SJCRH30 (cell line): ENCODE data around the gene ADAM33. TPM values are rescaled to one million over a fixed set of nuclear protein-coding genes. Genes with fewer than 3 reads are reported as not detected.

ENCODE experiments used
- DNase-seq, 2 experiments: peaks; one replicate each; pipeline ENCODE4 v3.0.0-alpha.2; 2015 to 2020
- H3K27ac ChIP-seq: fragments of 250-450 bp; sonication (Bioruptor Pico); 2 replicates; pipeline ENCODE4 v1.5.1; 2020; ENCODE audit warnings: mild to moderate bottlenecking, moderate library complexity
- H3K27me3 ChIP-seq: fragments of 250-450 bp; sonication (Bioruptor Pico); 2 replicates; pipeline ENCODE4 v1.5.1; 2020; ENCODE audit warnings: mild to moderate bottlenecking, moderate library complexity
- H3K36me3 ChIP-seq: fragments of 250-450 bp; sonication (Bioruptor Pico); 2 replicates; pipeline ENCODE4 v1.5.1; 2020; ENCODE audit warnings: mild to moderate bottlenecking, moderate library complexity
- H3K4me1 ChIP-seq: fragments of 250-450 bp; sonication (Bioruptor Pico); 2 replicates; pipeline ENCODE4 v1.5.1; 2020; ENCODE audit warnings: mild to moderate bottlenecking, moderate library complexity
- H3K4me3 ChIP-seq: fragments of 250-450 bp; sonication (Bioruptor Pico); 2 replicates; pipeline ENCODE4 v1.5.1; 2020; ENCODE audit warnings: mild to moderate bottlenecking, moderate library complexity
- H3K9me3 ChIP-seq: fragments of 250-450 bp; sonication (Bioruptor Pico); replicated peaks from 2 replicates; pipeline ENCODE4 v1.5.1; 2020; ENCODE audit warnings: mild to moderate bottlenecking, moderate library complexity
- total RNA-seq: library from RNA; depleted of rRNA; stranded (reverse); fragments of >200 nt; shearing (Covaris generic); gene quantifications from 2 replicates; pipeline ENCODE4 v1.2.3, GENCODE V29; 2014

The ADAM33 gene
- total RNA-seq, 1 experiment from 2014 or later, result not detected

GRCh38 chr20:3701061-3701998 lies 19.5 kb upstream of the ADAM33 start:
- H3K9me3 ChIP-seq, result no peaks in the 10 kb centered on the region; the same call in 1 of the 2 replicates
- no peak overlapping the region for H3K4me3 ChIP-seq
- H3K36me3 ChIP-seq, result no peaks in the 10 kb centered on the region
- H3K27ac ChIP-seq, result no peak overlapping the region
- H3K4me1 ChIP-seq, result peaks cover 20% of the 10 kb centered on the region
- no peaks in the 10 kb centered on the region for H3K27me3 ChIP-seq
- DNase-seq, result no peak

GRCh38 chr20:3699037-3699436 lies 17.2 kb upstream of the ADAM33 start:
- peak; percentile 68 to 77 for DNase-seq
- H3K4me1 ChIP-seq, result peaks cover 18% of the 10 kb centered on the region
- peak overlapping the region; percentile 49 for H3K27ac ChIP-seq
- H3K36me3 ChIP-seq, result no peaks in the 10 kb centered on the region
- no peaks in the 10 kb centered on the region for H3K27me3 ChIP-seq
- 0 out of 2 replicates have a peak overlapping the region, but pooled peaks have one; percentile 11 for H3K4me3 ChIP-seq
- no peaks in the 10 kb centered on the region; the same call in 1 of the 2 replicates for H3K9me3 ChIP-seq

DNA sequence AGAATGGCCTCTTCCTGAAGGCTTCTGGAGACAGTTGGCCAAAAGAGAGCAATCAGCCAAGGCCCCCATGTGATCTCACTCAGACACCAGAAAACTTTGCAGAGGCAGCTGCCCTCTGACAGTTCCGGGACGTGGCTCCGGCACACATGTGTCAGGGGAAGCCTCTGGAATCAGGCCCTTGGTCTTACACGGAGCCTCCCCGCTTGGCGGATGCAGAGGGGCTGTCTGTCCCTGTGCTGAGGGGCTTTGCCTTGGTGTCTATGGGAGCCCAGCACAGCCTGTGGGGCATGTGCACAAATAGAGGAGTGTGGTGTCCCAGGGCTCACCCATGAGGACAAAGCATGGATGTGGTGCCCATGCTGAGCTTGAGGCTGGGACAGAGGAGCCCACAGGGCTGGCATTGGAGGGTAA lies 16.8 kb upstream of the ADAM33 start:
- Histone ChIP-seq H3K36me3 (no peaks in the 10 kb centered on the region), H3K9me3 (no peaks in the 10 kb centered on the region; the same call in 1 of the 2 replicates), H3K27me3 (no peaks in the 10 kb centered on the region), H3K27ac (peak overlapping the region; percentile 49), H3K4me3 (no peak overlapping the region), H3K4me1 (peaks cover 18% of the 10 kb centered on the region)
- peak; percentile 65 to 72 for DNase-seq

- no peak overlapping the region for H3K27ac ChIP-seq
- no peak overlapping the region for H3K4me3 ChIP-seq
- H3K27me3 ChIP-seq, result no peaks in the 10 kb centered on the region
- H3K4me1 ChIP-seq, result peaks cover 18% of the 10 kb centered on the region
- no peaks in the 10 kb centered on the region for H3K36me3 ChIP-seq
- no peaks in the 10 kb centered on the region; the same call in 1 of the 2 replicates for H3K9me3 ChIP-seq
- DNase-seq, result no peak
Observed at GRCh38 chr20:3697588-3698305, 15.9 kb upstream of the ADAM33 start.

- H3K36me3 ChIP-seq, result no peaks in the 10 kb centered on the region
- no peaks in the 10 kb centered on the region for H3K27me3 ChIP-seq
- DNase-seq, result no peak
- no peak overlapping the region for H3K4me3 ChIP-seq
- no peaks in the 10 kb centered on the region; the same call in 1 of the 2 replicates for H3K9me3 ChIP-seq
- no peak overlapping the region for H3K27ac ChIP-seq
- H3K4me1 ChIP-seq, result peaks cover 18% of the 10 kb centered on the region
Observed at GRCh38 chr20:3696745-3697587, 15.2 kb upstream of the ADAM33 start.

GRCh38 chr20:3696200-3696599 lies 14.4 kb upstream of the ADAM33 start:
- no peaks in the 10 kb centered on the region for H3K27me3 ChIP-seq
- no peak overlapping the region for H3K27ac ChIP-seq
- H3K4me3 ChIP-seq, result no peak overlapping the region
- DNase-seq, result peak in 1 of 2 experiments; percentile 46
- peaks cover 18% of the 10 kb centered on the region for H3K4me1 ChIP-seq
- H3K36me3 ChIP-seq, result no peaks in the 10 kb centered on the region
- no peaks in the 10 kb centered on the region; the same call in 1 of the 2 replicates for H3K9me3 ChIP-seq

DNA sequence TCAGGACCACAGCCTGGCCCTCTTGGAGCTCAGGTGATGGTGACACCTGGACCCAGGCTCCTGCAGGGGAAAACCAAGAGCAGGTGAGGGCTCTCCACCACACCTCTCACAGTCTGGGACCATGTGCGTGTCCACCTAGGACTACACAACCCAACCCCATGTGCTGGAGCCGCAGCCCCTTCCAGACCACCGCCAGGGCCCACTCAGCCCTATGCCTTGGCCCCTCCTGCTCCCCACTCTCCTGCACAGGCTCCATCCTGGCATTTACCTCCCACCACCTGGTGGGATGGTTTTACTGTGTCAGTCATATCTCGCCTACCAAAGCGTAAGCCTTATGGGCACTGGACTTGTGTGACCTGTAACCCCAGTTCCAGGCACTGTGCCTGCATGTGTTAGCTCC lies 13.1 kb upstream of the ADAM33 start:
- no peak for DNase-seq
- Histone ChIP-seq H3K9me3 (no peaks in the 10 kb centered on the region; the same call in 1 of the 2 replicates), H3K4me1 (peaks cover 18% of the 10 kb centered on the region)

GRCh38 chr20:3693376-3693775 lies 11.6 kb upstream of the ADAM33 start:
- DNase-seq, result no peak
- H3K27me3 ChIP-seq, result no peaks in the 10 kb centered on the region
- no peaks in the 10 kb centered on the region; the same call in 1 of the 2 replicates for H3K9me3 ChIP-seq
- H3K27ac ChIP-seq, result no peak overlapping the region
- H3K4me1 ChIP-seq, result peaks cover 8% of the 10 kb centered on the region
- no peaks in the 10 kb centered on the region for H3K36me3 ChIP-seq
- H3K4me3 ChIP-seq, result no peak overlapping the region

More for the DNA sequence above, 13.1 kb upstream of the ADAM33 start:
- Histone ChIP-seq H3K27me3 (no peaks in the 10 kb centered on the region), H3K4me3 (no peak overlapping the region), H3K27ac (no peak overlapping the region), H3K36me3 (no peaks in the 10 kb centered on the region)

GRCh38 chr20:3692706-3693294 lies 11.0 kb upstream of the ADAM33 start:
- H3K36me3 ChIP-seq, result no peaks in the 10 kb centered on the region
- no peak for DNase-seq
- H3K4me1 ChIP-seq, result peaks cover 3% of the 10 kb centered on the region
- H3K27me3 ChIP-seq, result no peaks in the 10 kb centered on the region
- no peak overlapping the region for H3K27ac ChIP-seq
- H3K4me3 ChIP-seq, result no peak overlapping the region
- H3K9me3 ChIP-seq, result no peaks in the 10 kb centered on the region; the same call in 1 of the 2 replicates

DNA sequence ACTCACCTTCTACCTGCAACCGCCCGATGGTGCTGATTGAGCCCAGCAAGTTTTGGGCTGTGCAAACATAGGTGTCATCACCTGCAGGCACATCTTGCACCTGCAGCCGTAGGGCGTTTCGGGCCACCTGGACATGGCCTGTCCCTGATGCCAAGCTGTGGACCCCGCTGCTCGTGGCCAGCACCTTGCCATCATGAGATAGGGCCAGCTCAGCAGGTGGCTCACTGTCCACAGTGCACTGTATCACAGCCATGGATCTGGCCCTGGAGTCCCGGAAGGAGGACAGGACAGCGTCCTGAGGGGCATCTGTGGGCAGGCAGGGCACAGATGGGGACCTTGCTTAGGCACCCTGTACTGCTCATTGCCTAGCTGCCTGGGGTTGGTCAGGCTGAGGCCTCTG lies 10.1 kb upstream of the ADAM33 start:
- Histone ChIP-seq H3K4me1 (peaks cover 7% of the 10 kb centered on the region), H3K9me3 (no peaks in the 10 kb centered on the region; the same call in 1 of the 2 replicates), H3K27ac (no peak overlapping the region), H3K4me3 (no peak overlapping the region), H3K36me3 (no peaks in the 10 kb centered on the region), H3K27me3 (no peaks in the 10 kb centered on the region)
- DNase-seq, result no peak

GRCh38 chr20:3691306-3691705 lies 9.5 kb upstream of the ADAM33 start:
- H3K4me1 ChIP-seq, result peaks cover 13% of the 10 kb centered on the region
- H3K36me3 ChIP-seq, result no peaks in the 10 kb centered on the region
- H3K27me3 ChIP-seq, result no peaks in the 10 kb centered on the region
- H3K9me3 ChIP-seq, result no peaks in the 10 kb centered on the region; the same call in 1 of the 2 replicates
- DNase-seq, result no peak
- H3K27ac ChIP-seq, result no peak overlapping the region
- no peak overlapping the region for H3K4me3 ChIP-seq

- no peaks in the 10 kb centered on the region for H3K36me3 ChIP-seq
- no peak overlapping the region for H3K27ac ChIP-seq
- H3K4me3 ChIP-seq, result no peak overlapping the region
- no peaks in the 10 kb centered on the region for H3K27me3 ChIP-seq
- DNase-seq, result no peak
- no peaks in the 10 kb centered on the region for H3K9me3 ChIP-seq
- peaks cover 16% of the 10 kb centered on the region for H3K4me1 ChIP-seq
Observed at GRCh38 chr20:3690413-3690812, 8.6 kb upstream of the ADAM33 start.

GRCh38 chr20:3689978-3690377 lies 8.2 kb upstream of the ADAM33 start:
- Histone ChIP-seq H3K9me3 (no peaks in the 10 kb centered on the region), H3K27me3 (no peaks in the 10 kb centered on the region), H3K36me3 (no peaks in the 10 kb centered on the region), H3K4me3 (no peak overlapping the region), H3K4me1 (peaks cover 16% of the 10 kb centered on the region), H3K27ac (no peak overlapping the region)
- DNase-seq, result no peak

- no peaks in the 10 kb centered on the region for H3K36me3 ChIP-seq
- no peak overlapping the region for H3K27ac ChIP-seq
- H3K9me3 ChIP-seq, result no peaks in the 10 kb centered on the region
- peak in 1 of 2 experiments; percentile 56 for DNase-seq
- H3K4me1 ChIP-seq, result peaks cover 16% of the 10 kb centered on the region
- H3K27me3 ChIP-seq, result no peaks in the 10 kb centered on the region
- no peak overlapping the region for H3K4me3 ChIP-seq
Observed at GRCh38 chr20:3687655-3688054, 5.8 kb upstream of the ADAM33 start.
